Breast epithelium (tissue), 3 donors: ENCODE measurements around the gene SMIM11.

Experiments
- CTCF ChIP-seq, 3 donors: fragments of 450-650 bp; IDR thresholded peaks; one replicate each; pipeline ENCODE4 v1.5.1; 2016 to 2017; ENCODE audit warnings: antibody characterized with exemption in 3 of 3, mild to moderate bottlenecking in 3 of 3, moderate library complexity in 3 of 3
- POLR2AphosphoS5 ChIP-seq, 3 donors: sonication (generic); formaldehyde crosslinking; IDR thresholded peaks; one replicate each; pipeline ENCODE4 v1.6.1; 2017; ENCODE audit warnings: antibody characterized with exemption in 3 of 3

- TF ChIP-seq POLR2AphosphoS5 (IDR thresholded peaks at IDR 0.05), result no peak
- no peak for TF ChIP-seq CTCF (IDR thresholded peaks at IDR 0.05)
Observed at GRCh38 chr21:34353182-34353581, 22.1 kb upstream of the SMIM11 start.
